Measurements from ENCODE around the gene CATSPERD.
A peak's percentile ranks its signal among the peaks of the same experiment; 100 is the strongest.

The CATSPERD gene

GRCh38 chr19:5809053-5809452, 88.6 kb downstream of the CATSPERD start:
- DNase-seq = no peak

GRCh38 chr19:5809469-5809868, 89.0 kb downstream of the CATSPERD start:
- DNase-seq = no peak

GRCh38 chr19:5811117-5811516, 90.7 kb downstream of the CATSPERD start:
- DNase-seq = no peak

- no peak for DNase-seq
These were observed 93.8 kb downstream of the CATSPERD start for GRCh38 chr19:5814123-5814851.

GRCh38 chr19:5814852-5815246, 94.4 kb downstream of the CATSPERD start:
- no peak for DNase-seq

GRCh38 chr19:5817218-5817617, 96.8 kb downstream of the CATSPERD start:
- DNase-seq = no peak

- DNase-seq = no peak
These were observed 98.2 kb downstream of the CATSPERD start for GRCh38 chr19:5818594-5818993.

- no peak for DNase-seq
These were observed 100.3 kb downstream of the CATSPERD start for GRCh38 chr19:5820785-5821184.

GRCh38 chr19:5821521-5822180, 101.2 kb downstream of the CATSPERD start:
- no peak for DNase-seq

- DNase-seq = no peak
These were observed 101.9 kb downstream of the CATSPERD start for GRCh38 chr19:5822181-5822844.

- DNase-seq = no peak
These were observed 103.3 kb downstream of the CATSPERD start for GRCh38 chr19:5823579-5824281.

- DNase-seq = no peak
These were observed 104.3 kb downstream of the CATSPERD start for GRCh38 chr19:5824751-5825150.

GRCh38 chr19:5825178-5825577, 104.7 kb downstream of the CATSPERD start:
- no peak for DNase-seq

- DNase-seq = peak; percentile 98
These were observed 106.3 kb downstream of the CATSPERD start for GRCh38 chr19:5826531-5827341.

GRCh38 chr19:5827342-5827890, 107.0 kb downstream of the CATSPERD start:
- no peak for DNase-seq

GRCh38 chr19:5827891-5828660, 107.6 kb downstream of the CATSPERD start:
- DNase-seq = peak; percentile 97

Measured in NCI-H510A treated with DMSO at 0.1 percent for 48 hours (cell line).